Fibroblast of villous mesenchyme (primary cell): ENCODE data around the gene CTDSPL. TPM values are rescaled to one million over a fixed set of nuclear protein-coding genes. Genes with fewer than 3 reads are reported as not detected.

Experiments
- DNase-seq: peaks from one replicate; pipeline ENCODE4 v3.0.0-alpha.2; 2010; ENCODE audit warnings: low read depth
- H3K4me3 ChIP-seq: 2 replicates; pipeline ENCODE4 v1.5.1; 2011; ENCODE audit warnings: low read depth, mild to moderate bottlenecking, low read length
- total RNA-seq: library from RNA; depleted of rRNA; stranded (reverse); fragments of >200 nt; gene quantifications from 2 replicates; pipeline ENCODE4 v1.2.3, GENCODE V29; 2012
- TF ChIP-seq, protein P1 (sequence below): IDR thresholded peaks from 2 replicates; pipeline ENCODE4 v1.5.1; 2012; ENCODE audit warnings: low read depth, mild to moderate bottlenecking, low read length; ENCODE audit not compliant: insufficient read depth

CTDSPL gene
- total RNA-seq, 1 donor: 61.7 TPM

DNA sequence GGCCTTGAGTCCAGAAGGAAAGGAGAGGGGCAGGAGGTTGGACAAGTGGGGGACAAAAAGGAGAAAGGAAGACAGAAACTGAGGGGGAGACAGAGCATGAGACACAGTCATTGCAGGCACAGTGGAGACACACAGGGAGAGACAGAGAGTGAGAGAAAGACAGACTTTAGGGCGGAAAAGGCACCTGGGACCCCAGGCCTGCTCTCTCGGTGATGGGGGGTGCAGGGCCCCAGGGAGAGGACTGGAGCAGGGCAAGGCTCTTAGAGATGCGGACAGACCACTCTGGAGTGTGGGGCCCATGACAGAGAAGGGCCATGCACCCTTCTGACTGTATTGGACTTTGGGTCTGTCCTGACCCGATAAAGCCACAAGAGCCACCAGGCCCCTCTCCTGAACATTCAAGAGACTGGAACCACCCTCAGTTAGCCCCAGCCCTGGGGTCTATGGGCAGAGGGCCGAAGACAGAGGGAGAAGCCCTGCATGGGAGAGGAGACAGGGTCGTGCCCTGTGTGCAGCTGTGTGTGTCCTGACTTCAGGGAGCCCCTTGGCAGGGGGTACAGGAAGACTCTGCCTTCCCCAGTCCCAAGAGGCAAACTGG lies 155.3 kb downstream of the CTDSPL start:
- DNase-seq: no peak
- TF ChIP-seq, protein P1, sequence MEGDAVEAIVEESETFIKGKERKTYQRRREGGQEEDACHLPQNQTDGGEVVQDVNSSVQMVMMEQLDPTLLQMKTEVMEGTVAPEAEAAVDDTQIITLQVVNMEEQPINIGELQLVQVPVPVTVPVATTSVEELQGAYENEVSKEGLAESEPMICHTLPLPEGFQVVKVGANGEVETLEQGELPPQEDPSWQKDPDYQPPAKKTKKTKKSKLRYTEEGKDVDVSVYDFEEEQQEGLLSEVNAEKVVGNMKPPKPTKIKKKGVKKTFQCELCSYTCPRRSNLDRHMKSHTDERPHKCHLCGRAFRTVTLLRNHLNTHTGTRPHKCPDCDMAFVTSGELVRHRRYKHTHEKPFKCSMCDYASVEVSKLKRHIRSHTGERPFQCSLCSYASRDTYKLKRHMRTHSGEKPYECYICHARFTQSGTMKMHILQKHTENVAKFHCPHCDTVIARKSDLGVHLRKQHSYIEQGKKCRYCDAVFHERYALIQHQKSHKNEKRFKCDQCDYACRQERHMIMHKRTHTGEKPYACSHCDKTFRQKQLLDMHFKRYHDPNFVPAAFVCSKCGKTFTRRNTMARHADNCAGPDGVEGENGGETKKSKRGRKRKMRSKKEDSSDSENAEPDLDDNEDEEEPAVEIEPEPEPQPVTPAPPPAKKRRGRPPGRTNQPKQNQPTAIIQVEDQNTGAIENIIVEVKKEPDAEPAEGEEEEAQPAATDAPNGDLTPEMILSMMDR: no peak
- no peak overlapping the region for H3K4me3 ChIP-seq

DNA sequence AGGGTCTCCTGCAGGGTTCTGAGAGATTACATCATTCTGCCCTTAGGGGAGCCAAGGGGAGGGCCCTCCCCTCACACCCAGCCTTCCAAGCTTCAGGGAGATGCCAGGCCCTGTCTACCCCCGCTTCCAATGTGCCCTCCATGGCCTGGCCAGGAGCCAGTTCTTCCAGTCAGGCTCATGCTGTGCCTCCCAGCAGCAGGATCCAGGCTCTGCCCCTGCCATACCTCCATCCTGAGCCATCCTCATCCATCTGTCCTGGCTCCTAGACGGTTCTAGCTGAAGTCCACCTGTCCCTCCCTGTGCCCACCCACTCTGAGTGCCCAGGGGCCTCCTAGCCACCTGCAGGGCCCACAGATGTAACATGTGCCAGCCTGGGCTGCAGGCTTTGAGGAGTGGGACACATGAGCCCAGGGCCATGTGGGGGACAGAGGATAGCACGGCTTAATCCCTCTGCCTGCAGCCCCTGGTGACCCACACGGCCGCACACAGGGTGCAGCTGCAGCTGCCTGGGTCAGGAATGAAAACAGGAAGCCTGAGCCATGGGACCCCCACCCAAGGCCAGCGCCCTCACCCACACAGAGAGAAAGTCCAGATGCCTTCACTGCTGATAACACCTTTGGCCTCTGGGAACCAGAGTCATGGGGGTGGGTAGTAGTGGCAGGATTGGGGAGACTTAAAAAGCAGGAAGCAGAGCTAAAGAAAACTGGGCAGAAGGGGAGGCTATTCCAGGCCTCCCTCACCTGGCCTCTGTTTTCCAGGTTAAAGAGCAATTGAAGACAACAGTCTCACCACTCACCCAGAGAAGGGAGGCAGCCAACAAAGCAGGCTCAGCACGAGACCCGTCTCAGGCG lies 156.0 kb downstream of the CTDSPL start:
- TF ChIP-seq, protein P1: no peak
- DNase-seq: no peak
- H3K4me3 ChIP-seq: no peak overlapping the region

GRCh38 chr3:38018296-38019266 lies 156.9 kb downstream of the CTDSPL start:
- no peak for DNase-seq
- no peak overlapping the region for H3K4me3 ChIP-seq
- TF ChIP-seq, protein P1: no peak

DNA sequence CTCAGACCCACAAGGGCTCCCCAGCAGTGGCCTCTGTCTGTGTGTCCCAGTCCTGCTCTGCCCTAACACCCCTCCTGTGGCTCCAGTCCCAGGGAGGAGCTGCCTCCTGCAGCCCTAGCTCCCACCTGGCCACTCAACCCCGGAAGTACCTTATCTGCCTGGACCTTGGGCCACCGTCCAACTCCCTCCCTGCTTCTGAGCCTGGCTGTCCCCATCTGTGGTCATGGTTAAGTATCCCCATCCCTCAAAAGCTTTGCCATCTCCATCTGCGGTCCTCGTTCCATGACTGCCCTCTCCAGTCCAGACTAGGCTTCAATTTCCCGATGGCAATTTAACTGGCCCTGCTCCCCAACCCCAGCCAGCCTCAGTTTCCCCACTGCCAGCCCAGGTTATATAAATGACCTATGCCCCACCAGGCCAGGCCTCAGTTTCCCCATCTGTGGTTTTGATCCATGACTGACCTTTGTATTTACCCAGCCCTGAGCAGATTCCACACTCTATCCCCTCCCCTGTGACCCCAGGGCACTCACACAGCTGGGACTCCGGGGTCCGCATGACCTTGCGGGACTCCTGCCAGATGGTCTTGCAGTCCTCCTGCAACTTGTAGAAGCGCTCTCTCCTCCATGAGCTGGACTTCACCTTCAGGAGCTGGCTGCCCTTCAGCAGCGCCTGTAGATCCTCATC lies 158.1 kb downstream of the CTDSPL start:
- DNase-seq: no peak
- TF ChIP-seq, protein P1: no peak

DNA sequence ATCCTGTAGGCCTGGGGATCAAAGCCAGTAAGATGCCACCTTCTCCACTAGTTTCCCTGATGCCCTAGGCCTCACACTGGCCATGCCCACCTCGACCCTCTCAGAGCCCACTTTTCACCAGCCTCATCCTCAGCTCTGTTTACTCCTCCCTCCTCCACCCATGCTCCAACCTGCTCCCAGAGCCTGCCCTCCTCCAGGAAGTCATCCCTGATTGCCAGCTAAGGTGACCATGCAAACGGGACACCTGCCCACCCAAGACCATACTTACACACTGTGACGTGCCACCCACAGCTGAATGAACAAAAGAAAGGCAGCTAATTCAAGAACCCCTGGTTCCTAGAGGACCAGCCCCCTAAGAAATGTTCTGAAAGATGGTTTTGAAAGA lies 158.7 kb downstream of the CTDSPL start:
- TF ChIP-seq, protein P1: no peak
- H3K4me3 ChIP-seq: no peak overlapping the region
- no peak for DNase-seq

More for the DNA sequence above, 158.1 kb downstream of the CTDSPL start:
- H3K4me3 ChIP-seq: no peak overlapping the region

DNA sequence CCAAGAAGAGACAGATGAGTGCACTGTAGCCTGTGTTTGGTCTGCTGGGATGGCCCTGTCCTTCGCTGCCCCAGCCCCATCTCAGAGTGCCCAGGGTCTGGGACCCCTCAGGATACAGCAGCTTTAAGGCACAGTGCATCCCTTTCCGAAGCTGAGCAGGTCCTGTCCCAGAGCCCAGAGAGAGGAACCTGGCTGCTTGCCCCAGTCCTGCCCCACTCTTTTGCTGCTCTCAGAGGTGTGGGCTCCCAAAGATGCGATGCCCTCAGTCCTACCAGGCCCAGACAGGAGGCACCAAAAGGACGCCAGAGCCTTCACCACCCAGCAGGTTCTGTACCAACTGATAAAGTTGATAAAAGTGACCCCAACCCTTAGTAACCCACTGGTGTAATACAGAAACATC lies 159.5 kb downstream of the CTDSPL start:
- TF ChIP-seq, protein P1: no peak
- no peak overlapping the region for H3K4me3 ChIP-seq
- no peak for DNase-seq
